PFSK-1 (cell line): ENCODE measurements around the gene CBLN3.

Experiments
- POLR2AphosphoS5 ChIP-seq: IDR thresholded peaks from 2 replicates; pipeline ENCODE4 v1.6.1; 2012; ENCODE audit warnings: low read depth, mild to moderate bottlenecking, control low read depth, low read length, moderate library complexity
- TAF1 ChIP-seq: IDR thresholded peaks from 2 replicates; pipeline ENCODE4 v1.6.1; 2012; ENCODE audit warnings: low read length, control low read depth, borderline replicate concordance; ENCODE audit not compliant: insufficient read depth

DNA sequence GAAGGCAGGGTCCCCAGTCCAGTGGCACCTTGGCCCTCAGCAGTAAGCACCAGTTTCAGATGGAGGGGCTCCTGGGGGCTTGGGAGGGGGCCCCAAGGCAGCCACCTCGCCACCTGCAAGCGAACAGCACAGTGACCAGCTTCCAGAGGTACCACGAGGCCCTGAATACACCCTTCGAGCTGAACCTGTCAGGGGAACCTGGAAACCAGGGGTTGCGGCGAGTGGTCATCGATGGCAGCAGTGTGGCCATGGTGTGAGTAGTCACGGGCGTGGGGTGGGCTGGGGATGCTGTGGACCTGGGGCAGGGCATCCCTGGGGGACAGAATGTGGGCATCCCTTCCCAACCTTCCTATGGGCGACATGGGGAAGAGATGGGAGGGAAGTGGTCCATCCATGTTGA lies 19.5 kb downstream of the CBLN3 start:
- TF ChIP-seq POLR2AphosphoS5: no peak
- no peak for TF ChIP-seq TAF1
